ENCODE data around the gene SGPP2. TPM values are rescaled to one million over a fixed set of nuclear protein-coding genes. Genes with fewer than 3 reads are reported as not detected.
A peak's percentile ranks its signal among the peaks of the same experiment; 100 is the strongest.

SGPP2 gene
- total and polyA plus RNA-seq, 4 donors, result 1.7 to 8.9 (median 4.8) TPM

DNA sequence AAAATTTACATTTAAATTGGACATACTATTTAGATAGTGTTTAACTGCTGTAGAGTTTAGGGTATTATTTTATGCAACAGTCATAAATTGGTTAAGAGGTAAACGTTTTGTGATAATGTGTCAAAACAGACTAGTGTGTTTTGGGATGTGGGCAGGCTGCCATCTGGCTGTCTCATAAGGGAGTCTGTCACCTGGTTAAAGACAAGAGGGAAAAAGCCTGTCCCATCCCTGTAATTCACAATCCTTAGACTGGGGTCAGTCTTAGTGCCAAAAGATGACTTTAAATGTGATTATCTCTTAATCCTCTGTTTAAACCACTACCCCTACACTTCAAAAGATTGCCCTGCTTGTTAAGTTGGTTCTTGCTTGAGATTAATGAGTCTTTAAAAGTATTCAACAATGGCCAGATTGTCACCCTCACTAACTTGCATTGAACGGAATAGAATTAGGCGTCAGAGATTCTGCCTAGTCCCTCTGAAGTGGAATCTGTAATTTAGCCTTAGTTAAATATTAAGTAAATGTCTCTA is 59.2 kb downstream of the SGPP2 start:
- no peaks in the 10 kb centered on the region for H3K27me3 ChIP-seq (ENCODE audit: control insufficient read depth, insufficient read depth, low read length)
- H3K27ac ChIP-seq (ENCODE audit: low read depth, low read length), result no peak overlapping the region
- 8% methylated on average over 1 of the region's 3 CpGs for WGBS (ENCODE audit: insufficient coverage)
- peak in 2 of 6 donors; percentile 31 to 41 for DNase-seq (ENCODE audit: low read depth in 4 of 6, low spot score in 6 of 6)
- no peak overlapping the region for H3K4me3 ChIP-seq (ENCODE audit: low read depth, low read length)
- H3K9me3 ChIP-seq (ENCODE audit: control insufficient read depth, insufficient read depth, low read length), result no peaks in the 10 kb centered on the region
- no peaks in the 10 kb centered on the region for H3K4me1 ChIP-seq (ENCODE audit: control insufficient read depth, insufficient read depth, low read length)
- H3K36me3 ChIP-seq (ENCODE audit: control insufficient read depth, insufficient read depth, low read length), result no peaks in the 10 kb centered on the region

GRCh38 chr2:222485367-222486211 is 61.2 kb downstream of the SGPP2 start:
- no peaks in the 10 kb centered on the region for H3K36me3 ChIP-seq (ENCODE audit: control insufficient read depth, insufficient read depth, low read length)
- no peak overlapping the region for H3K4me3 ChIP-seq (ENCODE audit: low read depth, low read length)
- H3K9me3 ChIP-seq (ENCODE audit: control insufficient read depth, insufficient read depth, low read length), result no peaks in the 10 kb centered on the region
- H3K27me3 ChIP-seq (ENCODE audit: control insufficient read depth, insufficient read depth, low read length), result no peaks in the 10 kb centered on the region
- DNase-seq (ENCODE audit: low read depth in 4 of 6, low spot score in 6 of 6), result peak in 1 of 6 donors; percentile 4
- 55% methylated on average over 9 of the region's 12 CpGs for WGBS (ENCODE audit: insufficient coverage)
- H3K27ac ChIP-seq (ENCODE audit: low read depth, low read length), result no peak overlapping the region
- H3K4me1 ChIP-seq (ENCODE audit: control insufficient read depth, insufficient read depth, low read length), result no peaks in the 10 kb centered on the region

- H3K36me3 ChIP-seq (ENCODE audit: control insufficient read depth, insufficient read depth, low read length), result no peaks in the 10 kb centered on the region
- H3K27ac ChIP-seq (ENCODE audit: low read depth, low read length), result no peak overlapping the region
- no peaks in the 10 kb centered on the region for H3K9me3 ChIP-seq (ENCODE audit: control insufficient read depth, insufficient read depth, low read length)
- H3K4me1 ChIP-seq (ENCODE audit: control insufficient read depth, insufficient read depth, low read length), result no peaks in the 10 kb centered on the region
- H3K27me3 ChIP-seq (ENCODE audit: control insufficient read depth, insufficient read depth, low read length), result no peaks in the 10 kb centered on the region
- H3K4me3 ChIP-seq (ENCODE audit: low read depth, low read length), result no peak overlapping the region
- DNase-seq (ENCODE audit: low read depth in 4 of 6, low spot score in 6 of 6), result no peak
These were observed 65.8 kb downstream of the SGPP2 start for GRCh38 chr2:222490131-222490530.

DNA sequence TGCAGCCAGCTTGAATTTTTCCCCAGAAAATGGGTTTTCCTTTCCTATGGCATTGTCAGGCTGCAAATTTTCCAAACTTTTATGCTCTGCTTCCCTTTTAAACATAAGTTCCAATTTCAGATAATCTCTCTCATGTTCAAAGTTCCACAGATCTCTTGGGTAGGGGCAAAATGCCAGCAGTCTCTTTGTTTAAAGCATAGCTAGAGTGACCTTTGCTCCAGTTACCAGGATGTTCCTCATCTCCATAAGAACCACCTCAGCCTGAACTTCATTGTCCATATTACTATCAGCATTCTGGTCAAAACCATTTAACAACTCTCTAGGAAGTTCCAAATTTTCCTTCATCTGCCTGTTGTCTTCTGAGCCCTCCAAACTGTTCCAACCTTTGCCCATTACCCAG is 68.3 kb downstream of the SGPP2 start:
- Histone ChIP-seq H3K4me3 (ENCODE audit: low read depth, low read length) (no peak overlapping the region), H3K36me3 (ENCODE audit: control insufficient read depth, insufficient read depth, low read length) (no peaks in the 10 kb centered on the region), H3K27ac (ENCODE audit: low read depth, low read length) (no peak overlapping the region), H3K4me1 (ENCODE audit: control insufficient read depth, insufficient read depth, low read length) (no peaks in the 10 kb centered on the region), H3K27me3 (ENCODE audit: control insufficient read depth, insufficient read depth, low read length) (no peaks in the 10 kb centered on the region), H3K9me3 (ENCODE audit: control insufficient read depth, insufficient read depth, low read length) (no peaks in the 10 kb centered on the region)
- no peak for DNase-seq (ENCODE audit: low read depth in 4 of 6, low spot score in 6 of 6)

DNA sequence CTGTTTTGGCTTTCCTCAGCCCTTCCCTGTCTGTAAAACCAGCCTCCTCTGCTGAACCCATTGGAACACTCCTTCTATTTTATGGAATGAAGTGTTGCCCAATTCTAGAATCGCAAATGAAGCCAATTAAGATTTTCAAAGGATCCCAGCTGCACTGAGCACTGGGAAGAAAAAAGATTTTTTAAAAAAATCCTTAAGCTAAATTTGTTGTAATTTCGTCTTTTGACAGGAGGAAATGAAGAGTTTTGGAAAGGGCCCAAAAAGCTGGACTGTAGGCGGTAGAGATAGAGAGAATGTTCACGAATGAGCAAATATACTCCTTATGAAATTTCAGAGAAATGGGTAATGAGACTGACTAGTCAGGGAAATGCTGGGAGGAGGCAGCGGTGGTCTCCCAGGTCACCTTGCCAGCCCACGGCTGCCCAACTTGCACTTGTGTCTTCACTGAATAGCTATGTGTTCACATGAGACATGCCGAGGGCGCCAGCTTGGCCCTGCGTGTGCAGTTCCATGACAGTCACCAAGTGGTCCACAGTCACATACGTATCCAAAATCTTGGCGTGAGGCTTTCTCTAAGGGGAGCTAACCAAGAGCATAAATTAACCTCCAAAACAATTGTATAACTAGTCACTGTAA is 69.9 kb downstream of the SGPP2 start:
- Histone ChIP-seq H3K27me3 (ENCODE audit: control insufficient read depth, insufficient read depth, low read length) (no peaks in the 10 kb centered on the region), H3K36me3 (ENCODE audit: control insufficient read depth, insufficient read depth, low read length) (no peaks in the 10 kb centered on the region), H3K9me3 (ENCODE audit: control insufficient read depth, insufficient read depth, low read length) (no peaks in the 10 kb centered on the region), H3K4me1 (ENCODE audit: control insufficient read depth, insufficient read depth, low read length) (no peaks in the 10 kb centered on the region), H3K4me3 (ENCODE audit: low read depth, low read length) (no peak overlapping the region), H3K27ac (ENCODE audit: low read depth, low read length) (no peak overlapping the region)
- WGBS (ENCODE audit: insufficient coverage), result 84% methylated on average over 7 of the region's 11 CpGs
- DNase-seq (ENCODE audit: low read depth in 4 of 6, low spot score in 6 of 6), result peak in 1 of 6 donors; percentile 57

GRCh38 chr2:222495388-222495787 is 71.0 kb downstream of the SGPP2 start:
- Histone ChIP-seq H3K27ac (ENCODE audit: low read depth, low read length) (no peak overlapping the region), H3K27me3 (ENCODE audit: control insufficient read depth, insufficient read depth, low read length) (no peaks in the 10 kb centered on the region), H3K4me1 (ENCODE audit: control insufficient read depth, insufficient read depth, low read length) (no peaks in the 10 kb centered on the region), H3K9me3 (ENCODE audit: control insufficient read depth, insufficient read depth, low read length) (no peaks in the 10 kb centered on the region), H3K4me3 (ENCODE audit: low read depth, low read length) (no peak overlapping the region), H3K36me3 (ENCODE audit: control insufficient read depth, insufficient read depth, low read length) (no peaks in the 10 kb centered on the region)
- DNase-seq (ENCODE audit: low read depth in 4 of 6, low spot score in 6 of 6), result no peak
- WGBS (ENCODE audit: insufficient coverage), result no CpG with 5 or more reads among the region's 1 CpG

- no peak for DNase-seq (ENCODE audit: low read depth in 4 of 6, low spot score in 6 of 6)
- Histone ChIP-seq H3K36me3 (ENCODE audit: control insufficient read depth, insufficient read depth, low read length) (no peaks in the 10 kb centered on the region), H3K9me3 (ENCODE audit: control insufficient read depth, insufficient read depth, low read length) (no peaks in the 10 kb centered on the region), H3K27me3 (ENCODE audit: control insufficient read depth, insufficient read depth, low read length) (no peaks in the 10 kb centered on the region), H3K4me1 (ENCODE audit: control insufficient read depth, insufficient read depth, low read length) (no peaks in the 10 kb centered on the region), H3K27ac (ENCODE audit: low read depth, low read length) (no peak overlapping the region), H3K4me3 (ENCODE audit: low read depth, low read length) (no peak overlapping the region)
- 76% methylated on average over 2 of the region's 3 CpGs for WGBS (ENCODE audit: insufficient coverage)
These were observed 74.9 kb downstream of the SGPP2 start for GRCh38 chr2:222499226-222499625.

- no peak overlapping the region for H3K4me3 ChIP-seq (ENCODE audit: low read depth, low read length)
- H3K9me3 ChIP-seq (ENCODE audit: control insufficient read depth, insufficient read depth, low read length), result no peaks in the 10 kb centered on the region
- H3K4me1 ChIP-seq (ENCODE audit: control insufficient read depth, insufficient read depth, low read length), result no peaks in the 10 kb centered on the region
- no peak overlapping the region for H3K27ac ChIP-seq (ENCODE audit: low read depth, low read length)
- no peaks in the 10 kb centered on the region for H3K36me3 ChIP-seq (ENCODE audit: control insufficient read depth, insufficient read depth, low read length)
- WGBS (ENCODE audit: insufficient coverage), result 75% methylated on average over 6 of the region's 8 CpGs
- DNase-seq (ENCODE audit: low read depth in 4 of 6, low spot score in 6 of 6), result no peak
- no peaks in the 10 kb centered on the region for H3K27me3 ChIP-seq (ENCODE audit: control insufficient read depth, insufficient read depth, low read length)
These were observed 79.8 kb downstream of the SGPP2 start for GRCh38 chr2:222504191-222504590.

DNA sequence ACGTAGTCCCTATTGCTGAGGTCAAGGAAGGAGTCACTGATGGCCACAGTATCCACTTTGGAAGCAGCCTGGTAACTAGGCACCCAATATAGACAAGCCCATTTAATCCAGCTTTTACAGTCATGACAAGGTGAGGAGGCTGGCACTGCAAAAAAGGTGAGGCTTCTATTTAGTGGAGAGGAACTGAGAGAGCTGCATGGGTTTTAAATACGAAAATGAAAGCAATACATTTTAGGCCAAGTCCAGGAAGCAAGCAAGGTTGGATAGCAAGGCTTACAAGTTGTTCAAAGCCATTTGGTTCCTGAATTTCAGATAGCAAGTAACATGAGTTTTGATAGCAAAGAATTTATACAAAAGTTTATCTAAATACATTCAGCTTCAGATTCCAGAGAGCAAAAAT is 80.4 kb downstream of the SGPP2 start:
- Histone ChIP-seq H3K4me1 (ENCODE audit: control insufficient read depth, insufficient read depth, low read length) (no peaks in the 10 kb centered on the region), H3K27ac (ENCODE audit: low read depth, low read length) (no peak overlapping the region), H3K4me3 (ENCODE audit: low read depth, low read length) (no peak overlapping the region), H3K36me3 (ENCODE audit: control insufficient read depth, insufficient read depth, low read length) (no peaks in the 10 kb centered on the region), H3K27me3 (ENCODE audit: control insufficient read depth, insufficient read depth, low read length) (no peaks in the 10 kb centered on the region), H3K9me3 (ENCODE audit: control insufficient read depth, insufficient read depth, low read length) (no peaks in the 10 kb centered on the region)
- DNase-seq (ENCODE audit: low read depth in 4 of 6, low spot score in 6 of 6), result no peak
- WGBS (ENCODE audit: insufficient coverage), result 94% methylated on average over 2 of the region's 2 CpGs
